ENCODE results near the gene PLXNA3. TPM values are rescaled to one million over a fixed set of nuclear protein-coding genes. Genes with fewer than 3 reads are reported as not detected.
A peak's percentile ranks its signal among the peaks of the same experiment; 100 is the strongest.

PLXNA3 gene
- total RNA-seq, 2 donors from 2014 or later: 15.7 to 21.0 TPM

- no peak for DNase-seq (ENCODE audit: low spot score)
- intact Hi-C loops (cut with DNase I): loop anchor here (5.0 kb wide), 2 partner anchors 36 to 49 kb away; partner anchors contain the start of gene UBL4A
- WGBS: 16% methylated on average over 11 of the region's 28 CpGs
- Histone ChIP-seq H3K27ac (peak overlapping the region; percentile 79 to 87), H3K4me1 (replicated peaks) (no peaks in the 10 kb centered on the region), H3K4me3 (peak overlapping the region; percentile 55 to 61), H3K36me3 (no peaks in the 10 kb centered on the region), H3K9me3 (no peaks in the 10 kb centered on the region), H3K27me3 (replicated peaks; ENCODE audit: insufficient read depth) (no peaks in the 10 kb centered on the region)
- TF ChIP-seq CTCF (IDR thresholded peaks at IDR 0.05) (no peak), POLR2A (IDR thresholded peaks at IDR 0.05) (no peak), POLR2AphosphoS5 (IDR thresholded peaks at IDR 0.05) (no peak)
Observed at GRCh38 chrX:154437971-154438893, 19.8 kb upstream of the PLXNA3 start.

GRCh38 chrX:154439841-154440240 is 18.2 kb upstream of the PLXNA3 start:
- H3K4me1 ChIP-seq (replicated peaks): no peaks in the 10 kb centered on the region
- no peak overlapping the region for H3K27ac ChIP-seq
- DNase-seq (ENCODE audit: low spot score): no peak
- TF ChIP-seq POLR2A (IDR thresholded peaks at IDR 0.05) (no peak), POLR2AphosphoS5 (IDR thresholded peaks at IDR 0.05) (no peak), CTCF (IDR thresholded peaks at IDR 0.05) (no peak)
- H3K36me3 ChIP-seq: no peaks in the 10 kb centered on the region
- H3K27me3 ChIP-seq (replicated peaks; ENCODE audit: insufficient read depth): no peaks in the 10 kb centered on the region
- H3K9me3 ChIP-seq: no peaks in the 10 kb centered on the region
- intact Hi-C loops (cut with DNase I): loop anchor here (5.0 kb wide), 2 partner anchors 38 to 47 kb away; partner anchors contain the start of gene UBL4A
- WGBS: 85% methylated on average over 11 of the region's 18 CpGs
- no peak overlapping the region for H3K4me3 ChIP-seq

GRCh38 chrX:154440623-154441357 is 17.3 kb upstream of the PLXNA3 start:
- Histone ChIP-seq H3K9me3 (no peaks in the 10 kb centered on the region), H3K4me1 (replicated peaks) (no peaks in the 10 kb centered on the region), H3K27ac (no peak overlapping the region), H3K27me3 (replicated peaks; ENCODE audit: insufficient read depth) (no peaks in the 10 kb centered on the region), H3K36me3 (no peaks in the 10 kb centered on the region), H3K4me3 (no peak overlapping the region)
- whole genome bisulfite sequencing: 76% methylated on average over 14 of the region's 17 CpGs
- DNase-seq (ENCODE audit: low spot score): no peak
- TF ChIP-seq POLR2A (IDR thresholded peaks at IDR 0.05) (no peak), CTCF (IDR thresholded peaks at IDR 0.05) (no peak), POLR2AphosphoS5 (IDR thresholded peaks at IDR 0.05) (no peak)
- intact Hi-C loops (cut with DNase I): no loop called here

- intact Hi-C loops (cut with DNase I): no loop called here
- Histone ChIP-seq H3K9me3 (no peaks in the 10 kb centered on the region), H3K4me1 (replicated peaks) (no peaks in the 10 kb centered on the region), H3K4me3 (no peak overlapping the region), H3K36me3 (no peaks in the 10 kb centered on the region), H3K27ac (no peak overlapping the region), H3K27me3 (replicated peaks; ENCODE audit: insufficient read depth) (no peaks in the 10 kb centered on the region)
- no peak for DNase-seq (ENCODE audit: low spot score)
- WGBS: 70% methylated on average over 2 of the region's 11 CpGs
- TF ChIP-seq POLR2A (IDR thresholded peaks at IDR 0.05): no peak
- TF ChIP-seq POLR2AphosphoS5 (IDR thresholded peaks at IDR 0.05): no peak
- no peak for TF ChIP-seq CTCF (IDR thresholded peaks at IDR 0.05)
Observed at GRCh38 chrX:154441564-154441963, 16.5 kb upstream of the PLXNA3 start.
